NCI-H1092 (cell line): ENCODE data around the gene CCDC175.
A peak's percentile ranks its signal among the peaks of the same experiment; 100 is the strongest.

Experiments used
- DNase-seq: peaks from one replicate; lab custom pipeline; 2025; lab: John Stamatoyannopoulos, UW

CCDC175 gene

DNA sequence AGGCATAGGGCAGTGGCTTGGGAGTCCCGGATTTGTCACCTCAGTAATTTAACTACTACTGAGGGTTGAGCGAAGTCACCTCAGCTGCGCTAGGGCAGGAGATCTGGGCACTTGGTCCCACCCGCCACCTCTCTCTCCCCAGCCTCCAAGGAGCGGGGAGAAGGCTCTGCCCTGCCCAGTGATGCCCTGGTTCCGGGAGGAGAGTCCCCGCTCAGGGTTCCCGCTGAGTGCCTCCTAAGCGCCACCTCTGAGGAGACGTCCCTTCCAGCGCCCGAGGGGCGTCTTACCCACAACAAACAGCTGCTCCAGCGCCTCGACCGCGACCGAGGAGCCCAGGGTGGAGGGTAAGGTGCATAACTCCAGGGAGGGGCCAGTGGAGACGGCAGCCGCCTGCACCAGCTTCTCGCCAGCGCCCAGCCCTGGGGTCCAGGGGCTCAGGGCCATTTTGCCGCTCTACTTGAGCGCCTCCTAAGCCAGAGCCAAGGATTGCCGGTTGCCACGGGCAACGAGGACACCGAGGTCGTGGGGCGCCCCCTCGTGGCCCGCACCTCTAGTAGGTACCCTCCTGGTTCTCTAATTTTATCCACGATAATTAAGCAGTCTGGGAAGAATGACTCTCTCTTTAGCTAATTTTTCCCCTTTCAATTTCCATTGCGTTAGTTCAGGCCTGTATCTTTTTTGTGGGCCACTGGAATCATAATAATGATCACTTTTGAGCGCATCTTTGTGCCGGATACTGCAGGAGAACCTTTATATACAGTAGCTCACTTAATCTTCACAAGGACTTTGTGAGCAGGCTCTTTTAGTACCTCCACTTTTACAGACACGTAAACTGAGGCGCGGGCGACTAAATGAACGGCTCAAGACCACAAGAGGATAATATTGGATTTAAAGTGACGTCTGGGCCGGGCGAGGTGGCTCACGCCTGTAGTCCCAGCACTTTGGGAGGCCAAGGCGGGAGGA lies at the start of gene CCDC175:
Gene CCDC175, minus strand, starts transcription at position 481 of the 963 bp plus-strand sequence. Its CDS starts 37 bp downstream, at position 444.
- peak; percentile 91 for DNase-seq

DNA sequence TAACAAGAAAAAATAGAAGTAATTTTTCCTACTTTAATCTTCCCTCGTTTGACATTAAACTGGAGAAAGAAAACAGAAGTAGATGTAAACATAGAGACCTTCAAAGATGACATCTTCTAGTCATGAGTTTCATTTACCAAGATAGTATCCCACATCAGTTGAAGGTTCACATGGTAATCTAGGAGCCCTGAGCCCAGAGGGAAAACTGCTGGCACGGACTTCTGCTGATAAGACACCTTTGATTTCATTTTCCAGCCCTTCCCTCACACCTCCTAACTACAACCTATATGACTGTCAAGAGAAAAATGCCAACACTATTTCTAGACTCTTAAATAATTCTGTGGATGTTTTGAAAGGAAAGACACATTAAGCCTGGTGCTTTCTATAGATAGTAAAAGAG lies 46.0 kb upstream of the CCDC175 start:
- no peak for DNase-seq

DNA sequence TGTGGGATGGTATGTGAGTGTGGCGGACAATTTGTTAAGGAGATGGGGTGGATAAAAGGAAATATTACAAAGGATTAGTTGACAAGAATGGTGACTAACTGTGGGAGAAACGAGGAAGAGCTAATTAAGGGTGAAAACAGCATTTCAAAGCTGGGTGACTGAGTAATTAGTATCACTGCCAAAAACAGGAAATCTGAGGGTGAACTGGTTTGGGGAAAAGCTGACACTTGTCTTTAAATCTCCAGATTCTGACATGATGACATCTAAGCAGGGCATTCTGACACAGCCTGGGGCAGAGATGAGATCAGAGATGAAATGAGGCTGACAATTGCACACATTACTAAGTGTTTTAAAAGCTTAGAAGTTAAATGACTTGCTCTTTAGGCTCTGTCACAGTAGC lies 42.4 kb upstream of the CCDC175 start:
- DNase-seq = no peak

DNA sequence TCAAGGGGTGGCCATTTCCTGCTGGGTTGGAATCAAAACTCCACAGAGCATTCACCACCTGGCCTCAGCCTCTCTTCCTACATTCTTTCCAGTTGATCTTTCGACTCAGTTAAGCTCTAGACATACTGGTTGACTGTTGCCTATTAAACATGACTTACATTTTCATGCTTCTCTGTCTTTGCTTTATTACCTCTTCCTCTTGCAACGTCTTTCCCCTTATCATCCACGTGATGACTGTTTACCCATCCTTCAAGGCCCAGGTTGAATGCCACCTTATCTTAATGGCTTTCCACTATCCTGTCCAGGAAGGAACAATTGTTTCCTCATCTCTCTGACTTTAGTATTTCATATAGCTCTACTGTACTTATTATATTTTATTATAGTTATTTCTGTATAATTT lies 24.4 kb upstream of the CCDC175 start:
- no peak for DNase-seq

DNA sequence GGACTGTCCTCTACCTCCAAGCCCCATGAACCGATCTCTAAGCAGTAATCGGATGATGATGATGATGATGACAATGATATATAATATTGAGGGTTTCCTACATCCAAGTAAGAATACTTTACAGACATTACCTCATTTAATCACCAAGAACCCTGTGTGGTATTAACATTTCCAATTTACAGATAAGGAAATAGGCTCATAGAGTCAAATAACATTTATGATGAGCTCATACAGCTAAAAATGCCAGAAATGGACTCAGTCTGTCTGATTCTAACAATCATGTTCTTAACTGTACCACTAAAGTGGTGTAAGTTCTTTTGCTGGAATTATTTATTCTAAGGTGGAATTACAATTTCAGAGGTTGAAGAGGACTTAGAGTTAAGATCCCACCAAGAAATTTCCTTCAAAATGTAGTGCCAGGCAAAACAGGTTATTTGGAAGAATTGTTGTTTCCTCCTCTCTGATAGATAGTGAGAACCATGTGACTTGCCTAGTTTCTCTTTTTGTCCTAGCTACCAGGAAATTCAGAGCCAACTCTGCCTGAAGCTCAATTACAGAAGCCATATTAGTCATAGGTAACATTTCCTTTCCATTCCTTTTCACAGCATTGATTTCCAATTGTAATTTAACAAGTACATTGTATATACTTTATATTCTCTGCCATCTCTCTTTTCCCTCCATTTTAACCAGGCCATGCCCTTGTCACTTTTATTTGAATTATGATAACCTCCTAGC lies 23.8 kb upstream of the CCDC175 start:
- DNase-seq = no peak

DNA sequence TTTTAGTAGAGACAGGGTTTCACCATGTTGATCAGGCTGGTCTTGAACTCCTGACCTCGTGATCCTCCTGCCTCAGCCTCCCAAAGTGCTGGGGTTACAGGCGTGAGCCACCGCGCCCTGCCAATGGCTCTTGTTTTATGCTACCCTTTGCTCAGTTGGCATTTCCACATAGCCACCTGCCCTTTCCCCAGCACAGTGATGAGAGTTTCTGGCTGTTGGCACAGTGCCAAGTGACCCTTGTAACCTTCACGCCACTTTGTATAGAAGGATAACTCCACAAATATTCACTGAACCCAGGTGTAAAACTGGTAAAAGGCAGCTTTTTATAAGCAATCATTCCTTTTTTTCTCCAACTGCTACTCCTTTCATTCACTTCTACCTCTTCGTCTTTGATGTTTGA lies 18.5 kb upstream of the CCDC175 start:
- DNase-seq = no peak

DNA sequence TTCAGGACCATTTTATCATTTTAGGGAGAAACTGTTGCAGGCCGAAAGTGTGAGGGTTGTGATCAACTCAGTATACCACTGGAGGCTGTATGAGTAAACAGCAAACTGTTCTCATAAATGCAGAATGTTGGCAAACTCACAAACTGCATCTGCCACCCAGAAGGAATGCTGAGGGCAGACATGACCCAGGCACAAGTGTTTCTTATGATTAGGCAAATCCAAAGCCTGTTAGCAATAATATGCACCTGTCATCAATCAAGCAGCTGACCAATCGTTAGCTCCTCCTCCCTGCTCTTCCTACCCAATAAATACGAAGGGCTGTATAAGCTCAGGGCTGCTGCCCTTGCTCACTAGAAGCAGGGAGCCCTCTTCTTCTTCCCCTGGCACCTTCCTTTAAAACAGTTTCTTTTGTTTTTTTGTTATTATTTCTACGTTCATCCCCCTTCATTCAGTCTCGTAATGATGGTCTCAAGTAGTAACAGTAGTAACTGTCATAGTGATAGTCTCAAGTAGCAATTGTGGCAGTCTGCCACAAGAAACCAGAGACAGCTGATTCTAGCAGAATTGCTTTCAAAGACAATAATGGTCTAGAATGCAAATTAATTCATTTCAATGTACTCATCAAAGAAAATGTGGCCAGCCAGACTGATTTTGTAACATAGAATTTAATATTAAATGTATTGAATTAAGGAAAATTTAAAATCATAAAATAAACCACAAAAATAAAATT lies 15.2 kb upstream of the CCDC175 start:
- no peak for DNase-seq

DNA sequence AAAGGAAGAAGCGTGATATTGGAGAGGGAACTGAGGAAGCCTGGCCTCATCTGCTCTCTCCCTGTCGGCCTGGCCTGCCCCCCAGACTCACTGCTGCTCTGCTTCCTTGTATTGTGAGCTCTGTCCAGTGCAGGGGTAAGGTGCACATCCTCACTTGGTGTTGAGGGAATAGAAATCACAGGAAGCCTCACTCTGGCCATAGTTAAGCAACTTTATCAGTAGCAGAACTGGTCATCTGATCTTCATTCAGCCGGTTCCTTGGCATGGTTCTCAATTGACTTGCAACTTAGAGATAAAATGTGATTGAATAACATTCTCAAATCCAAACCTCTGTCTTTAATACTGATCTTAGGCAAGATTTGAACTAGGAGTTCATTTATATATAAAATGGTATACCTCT lies 11.5 kb upstream of the CCDC175 start:
- no peak for DNase-seq

DNA sequence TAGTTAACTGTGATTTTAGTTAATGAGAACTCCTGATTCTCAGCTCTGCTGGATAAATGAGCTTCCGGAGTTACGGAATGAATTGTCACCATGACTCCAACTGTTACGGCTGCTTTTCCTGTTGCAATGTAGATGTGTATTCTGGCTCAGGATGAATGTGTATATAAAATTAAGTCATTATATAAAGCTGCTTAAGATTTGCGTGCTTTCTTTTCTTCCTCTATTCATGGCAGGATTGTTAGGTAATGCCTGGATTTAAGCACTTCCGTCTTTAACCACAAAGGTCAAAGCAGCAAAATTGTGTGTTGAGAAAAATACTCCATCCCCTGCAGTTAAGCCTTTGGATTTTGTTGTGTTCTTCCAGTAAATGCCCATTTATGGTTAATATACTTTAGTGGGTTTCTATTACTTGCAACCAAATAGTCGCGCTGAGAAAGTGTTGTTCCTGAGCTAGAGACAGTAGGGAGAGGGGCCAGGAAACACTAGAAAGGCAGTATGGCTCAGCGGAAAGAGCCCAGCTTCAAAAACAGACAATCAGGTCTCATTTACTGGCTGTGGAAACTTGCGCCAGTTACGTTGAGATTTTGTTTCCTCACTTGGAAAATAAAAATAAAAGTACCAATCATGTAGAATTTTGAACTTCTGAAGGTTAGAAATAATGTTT lies 9.4 kb upstream of the CCDC175 start:
- no peak for DNase-seq

DNA sequence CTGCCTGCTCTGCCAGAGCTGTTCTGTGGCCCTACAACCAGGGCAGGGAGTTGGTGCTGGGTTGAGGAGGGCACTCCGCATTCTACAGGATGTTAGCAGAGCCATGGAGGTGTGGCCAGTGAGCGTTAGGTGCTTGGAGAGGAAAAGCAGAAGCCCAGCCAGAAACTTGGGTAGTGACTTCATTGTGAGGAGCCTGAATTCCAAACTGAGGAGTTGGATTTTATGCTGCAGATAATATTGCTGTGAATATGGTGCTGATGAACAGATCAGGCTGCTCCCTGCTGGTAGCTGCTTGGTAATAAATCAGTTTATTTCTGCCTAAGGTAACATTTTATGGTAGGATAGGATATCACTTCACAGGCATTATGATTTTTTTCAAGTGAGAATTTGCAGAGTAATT lies 7.1 kb upstream of the CCDC175 start:
- no peak for DNase-seq

DNA sequence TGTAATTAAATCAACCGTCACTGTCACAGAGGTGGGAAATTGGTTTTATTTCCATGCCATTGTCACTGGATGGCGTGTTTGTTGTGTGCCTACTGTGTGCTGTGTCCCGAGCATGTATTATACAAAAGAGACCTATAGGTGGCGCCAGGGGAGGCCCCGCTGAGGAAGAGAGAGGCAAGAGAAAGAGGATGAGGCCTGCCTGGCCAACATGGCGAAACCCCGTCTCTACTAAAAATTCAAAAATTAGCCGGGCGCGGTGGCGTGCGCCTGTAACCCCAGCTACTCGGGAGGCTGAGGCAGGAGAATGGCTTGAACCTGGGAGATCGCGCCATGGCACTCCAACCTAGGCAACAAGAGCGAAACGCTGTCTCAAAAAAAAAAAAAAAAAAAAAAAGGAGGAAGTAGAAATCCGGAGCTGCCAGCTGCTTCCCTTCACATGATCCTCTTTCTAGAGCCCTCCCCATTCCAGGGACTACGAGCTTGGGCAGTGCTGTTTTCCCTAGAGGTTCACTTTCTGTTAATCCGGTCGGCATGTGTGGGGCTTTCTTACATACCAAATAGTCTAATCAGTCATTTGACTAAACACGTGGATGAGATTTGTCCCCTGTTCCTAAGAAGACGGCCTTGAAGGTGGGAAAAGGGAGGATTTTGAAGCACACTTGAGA lies 6.4 kb upstream of the CCDC175 start:
- no peak for DNase-seq

DNA sequence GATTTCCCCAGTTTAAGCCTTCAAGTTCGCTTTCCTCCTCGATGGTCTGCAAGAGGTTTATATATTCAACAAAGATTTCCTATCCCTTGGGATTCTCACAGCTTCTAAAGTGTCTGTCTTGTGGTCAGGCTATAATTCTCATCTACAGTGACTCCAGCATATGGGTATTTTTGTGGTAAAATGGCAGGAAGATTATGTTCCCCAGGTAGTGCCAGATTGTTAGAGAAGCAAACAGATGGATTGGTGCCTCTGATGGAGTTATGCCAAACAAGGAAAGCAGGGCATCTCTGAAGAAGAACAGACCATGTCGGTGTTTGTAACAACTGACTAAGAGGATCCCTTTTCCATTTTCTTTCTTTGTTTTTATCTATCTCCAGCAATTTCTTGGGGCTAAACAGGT lies 5.5 kb upstream of the CCDC175 start:
- DNase-seq = no peak

DNA sequence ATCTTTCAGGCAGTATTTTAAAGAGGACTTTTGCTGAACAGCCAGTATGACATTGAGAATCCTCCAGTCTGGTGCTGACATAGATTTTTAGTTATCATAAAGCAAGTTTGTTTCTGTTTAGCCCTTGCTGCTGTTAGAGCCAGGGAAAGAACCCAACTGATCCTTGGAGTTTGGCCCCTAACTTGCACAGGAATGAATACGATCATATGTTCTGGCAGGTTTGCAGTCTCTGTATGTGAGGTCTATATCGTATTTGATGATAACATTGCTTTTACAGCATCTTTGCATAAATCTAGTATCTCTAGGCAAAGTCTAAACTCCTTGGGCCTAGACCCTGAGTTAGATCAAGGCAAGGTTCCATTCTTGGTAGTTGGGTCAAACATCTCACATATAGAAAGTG lies 4.3 kb upstream of the CCDC175 start:
- no peak for DNase-seq

DNA sequence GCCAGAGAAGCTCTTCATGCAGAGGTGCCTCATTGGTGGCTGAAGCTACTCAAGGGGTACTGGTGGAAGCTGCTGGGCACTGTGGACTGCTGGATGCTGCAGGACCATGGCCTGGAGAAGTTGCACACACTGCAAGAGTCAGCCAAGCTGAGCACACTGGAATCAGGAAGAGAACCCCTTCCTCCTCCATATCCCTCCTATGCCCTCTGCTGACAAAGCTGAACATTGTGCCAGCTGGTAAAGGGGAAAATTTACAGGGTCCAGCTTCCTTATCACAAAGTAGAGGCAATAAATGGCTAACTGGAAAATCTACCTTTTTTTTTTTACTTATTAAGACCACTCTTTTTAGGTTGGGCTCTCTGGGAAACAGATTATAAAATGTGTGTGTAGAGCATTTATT lies 6.5 kb downstream of the CCDC175 start:
- DNase-seq = no peak

DNA sequence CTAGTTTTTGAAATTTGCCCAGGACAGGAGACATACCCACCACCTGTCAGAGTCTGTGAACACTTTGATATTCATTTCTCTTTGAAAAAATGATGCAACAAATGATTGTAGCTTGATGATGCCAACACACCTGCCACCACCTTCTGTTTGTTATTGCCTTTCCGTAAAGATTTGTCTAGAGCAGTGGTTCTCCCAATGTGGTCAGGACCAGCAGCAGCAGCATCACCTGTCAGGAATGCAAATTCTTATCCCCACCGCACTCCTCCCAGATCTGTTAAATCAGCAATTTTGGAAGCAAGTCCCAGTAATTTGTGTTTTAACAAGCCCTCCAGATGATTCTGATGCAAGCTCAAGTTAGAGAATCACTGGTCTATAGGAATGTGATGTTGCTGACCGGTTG lies 9.9 kb downstream of the CCDC175 start:
- no peak for DNase-seq

DNA sequence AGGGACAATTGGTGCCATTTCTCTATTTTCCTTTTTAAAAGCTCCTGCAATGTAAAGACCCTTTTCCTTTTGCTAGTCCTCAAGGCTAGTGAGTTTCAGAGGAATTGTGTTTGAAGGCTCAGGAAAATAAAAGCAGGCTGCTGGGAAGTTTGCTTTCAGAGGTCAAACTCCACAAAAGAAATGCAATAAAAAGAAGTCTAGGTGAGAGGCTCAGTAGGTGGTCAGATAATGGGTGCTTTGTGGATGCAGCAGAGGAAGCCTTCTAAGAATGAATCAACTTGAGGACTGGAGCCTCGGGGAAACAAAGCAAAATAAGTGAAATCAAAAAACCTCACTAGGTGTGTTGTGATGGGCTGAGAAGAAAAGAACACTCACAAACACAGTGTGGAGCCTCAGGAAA lies 10.3 kb downstream of the CCDC175 start:
- no peak for DNase-seq

DNA sequence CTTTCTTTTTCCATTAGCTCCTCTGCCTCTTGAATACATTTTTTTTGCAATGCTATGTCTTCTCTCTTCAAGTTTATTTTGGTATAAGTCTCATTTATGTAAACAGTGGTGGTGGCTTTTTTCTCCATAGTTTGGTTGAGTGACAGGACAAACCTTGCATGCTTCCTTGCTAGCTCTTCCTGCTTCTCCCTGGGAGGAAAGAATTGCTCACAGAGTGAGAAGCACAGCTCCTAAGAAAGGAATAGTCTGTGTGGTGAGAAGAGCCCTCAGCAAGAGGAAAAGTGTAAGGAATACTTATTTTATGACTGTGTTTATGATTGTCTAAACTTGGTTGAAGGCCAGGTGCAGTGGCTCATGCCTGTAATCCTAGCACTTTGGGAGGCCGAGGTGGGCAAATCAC lies 11.5 kb downstream of the CCDC175 start:
- no peak for DNase-seq

DNA sequence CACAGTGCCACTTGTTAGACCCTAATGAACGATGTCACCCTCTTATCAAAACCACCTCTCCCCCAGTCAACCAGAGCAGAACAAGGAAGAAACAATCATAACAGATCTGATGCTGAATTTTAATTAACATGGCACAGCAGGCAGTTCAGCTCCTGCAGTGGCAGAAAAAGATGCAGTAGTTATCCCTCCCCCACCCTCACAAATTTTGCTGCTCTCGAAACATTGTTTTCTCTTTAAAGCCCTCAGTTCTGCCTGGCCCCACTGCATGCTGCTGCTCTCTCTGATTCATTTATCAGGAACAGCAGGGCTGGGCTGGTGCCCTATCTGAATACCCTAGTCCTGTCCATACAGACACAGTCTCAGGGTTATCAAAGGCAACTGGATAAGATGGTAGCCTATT lies 12.2 kb downstream of the CCDC175 start:
- DNase-seq = no peak

DNA sequence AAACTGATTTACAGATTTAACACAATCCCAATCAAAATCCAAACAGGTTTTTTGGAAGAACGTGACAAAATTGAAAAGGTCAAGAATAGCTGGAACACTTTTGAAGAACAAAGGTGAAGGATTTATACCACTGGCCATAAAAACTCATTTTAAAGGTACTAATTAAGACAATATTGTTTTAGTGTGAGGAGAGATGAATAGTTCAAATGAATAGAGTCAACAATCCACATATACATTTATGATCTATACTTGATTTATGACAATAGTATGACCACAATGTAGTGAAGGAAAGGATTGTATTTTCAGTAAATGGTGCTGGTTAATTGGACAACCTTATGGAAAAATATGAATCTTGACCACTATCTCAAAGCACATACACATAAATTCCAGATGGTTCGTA lies 29.3 kb downstream of the CCDC175 start:
- DNase-seq = no peak

DNA sequence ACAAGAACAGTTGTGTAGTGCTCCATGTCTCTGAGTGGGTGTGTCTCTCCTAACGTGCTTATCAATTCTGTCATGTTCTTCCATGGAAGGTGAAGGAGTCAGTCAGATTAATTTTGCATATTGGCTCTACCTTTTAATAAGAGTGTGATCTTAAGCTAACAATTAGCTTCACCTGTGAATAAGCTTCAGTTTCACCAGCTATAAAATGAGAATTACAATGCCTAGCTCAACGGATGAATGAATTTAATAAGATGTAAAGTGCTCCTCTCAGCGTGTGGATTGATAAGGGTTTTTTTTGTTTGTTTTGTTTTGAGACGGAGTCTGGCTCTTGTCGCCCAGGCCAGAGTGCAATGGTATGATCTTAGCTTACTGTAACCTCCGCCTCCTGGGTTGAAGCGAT lies 32.7 kb downstream of the CCDC175 start:
- DNase-seq = no peak

DNA sequence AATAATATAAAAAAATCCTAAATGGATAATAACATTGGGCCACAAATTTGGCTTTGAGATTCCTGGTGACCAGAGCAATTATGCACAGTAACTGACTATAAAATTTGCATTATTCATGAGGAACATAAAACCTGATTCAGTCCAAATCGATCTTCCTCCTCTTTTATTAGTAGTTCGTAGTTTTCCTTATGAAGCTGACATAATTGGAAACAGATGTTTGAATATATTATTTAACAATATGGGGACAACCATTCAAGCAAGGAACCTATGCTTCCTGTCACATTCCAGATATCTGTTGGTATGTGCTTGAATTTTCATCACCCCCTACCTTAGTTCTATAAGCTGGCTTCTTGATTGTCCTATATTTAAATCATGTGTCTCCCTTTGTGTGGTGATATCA lies 34.9 kb downstream of the CCDC175 start:
- no peak for DNase-seq

DNA sequence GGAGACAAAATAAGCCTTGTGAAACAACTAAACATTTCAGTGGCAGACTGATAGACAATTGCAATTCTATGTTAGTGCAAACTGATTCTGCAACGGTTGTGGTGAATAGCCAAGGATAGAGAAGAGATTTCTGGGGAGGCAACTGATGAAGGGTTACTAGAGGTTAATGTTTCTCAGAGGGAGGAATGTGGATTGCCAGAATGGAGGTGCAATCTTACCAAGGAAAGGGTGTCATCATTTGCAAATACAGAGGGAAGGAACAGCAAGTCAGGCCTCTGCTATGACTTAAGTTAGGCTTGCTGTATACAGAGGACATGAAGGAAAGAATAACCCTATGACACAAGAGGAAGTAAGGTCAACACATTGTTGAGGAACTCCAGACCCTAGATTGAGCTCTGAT lies 35.8 kb downstream of the CCDC175 start:
- DNase-seq = no peak
